Measurements from ENCODE around the gene IRF7.
"Not testable (repeated sequence)": the region's sequence is repeated elsewhere in the genome, so short reads cannot be mapped to it uniquely, and the experiment has no call there.

The IRF7 gene

DNA sequence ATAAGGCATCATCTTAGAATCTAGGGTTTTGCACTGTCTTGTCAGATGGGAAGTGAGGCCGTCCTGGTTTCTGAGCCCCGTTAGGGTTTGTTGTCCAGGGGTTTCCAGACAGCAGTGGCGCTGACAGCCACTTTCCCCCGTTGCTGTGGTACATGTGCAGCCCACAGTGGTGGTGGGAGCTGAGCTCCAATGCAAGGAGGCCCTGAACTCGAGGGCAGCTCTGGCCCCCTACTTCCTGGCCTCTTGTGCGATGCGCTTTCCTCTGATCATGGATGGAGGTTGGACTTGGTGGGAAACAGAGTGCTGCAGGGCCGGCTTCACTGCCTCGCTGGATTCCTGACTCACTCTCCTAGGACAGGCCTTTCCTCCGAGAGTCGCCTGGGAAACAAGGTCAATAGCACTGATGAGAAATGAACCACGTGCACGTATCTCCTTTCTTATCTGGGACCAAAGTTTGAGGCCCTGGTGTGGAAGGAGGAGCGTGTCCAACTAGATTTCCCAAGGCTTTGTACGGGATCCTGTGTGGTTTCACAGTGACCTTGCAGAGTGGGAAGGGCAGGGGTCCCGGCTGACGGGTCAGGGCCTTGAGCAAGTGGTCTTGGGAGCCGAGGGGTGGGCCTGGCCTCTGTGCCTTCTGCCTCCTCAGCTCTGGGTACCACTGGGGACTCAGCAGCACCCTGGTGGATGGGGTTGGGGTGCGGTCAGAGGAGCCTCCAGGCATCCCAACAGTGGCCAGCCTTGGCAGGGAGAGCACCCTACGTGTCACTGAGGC is 35.7 kb downstream of the IRF7 start:
- DNase-seq = no peak

- DNase-seq = no peak
Measured at GRCh38 chr11:578276-579035, 37.3 kb downstream of the IRF7 start.

DNA sequence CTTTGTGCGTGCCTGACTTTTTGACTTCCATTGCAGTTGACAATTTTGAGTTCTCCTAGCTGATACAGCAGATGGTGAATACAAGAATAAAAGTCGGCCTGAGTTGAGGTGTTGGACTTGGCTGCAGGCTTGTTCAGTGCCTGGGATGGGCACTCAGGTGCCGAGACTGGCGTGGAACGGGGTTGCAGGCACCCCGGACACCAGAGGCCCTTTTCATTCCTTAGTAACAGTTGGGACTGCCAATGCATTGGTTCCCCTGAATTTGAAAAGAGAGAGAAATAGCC is 38.2 kb downstream of the IRF7 start:
- no peak for DNase-seq

- DNase-seq = no peak
Measured at GRCh38 chr11:576811-577610, 38.7 kb downstream of the IRF7 start.

- peak; percentile 80 to 98 (median 94) for DNase-seq
Measured at GRCh38 chr11:575996-576768, 39.6 kb downstream of the IRF7 start, which contains the start of gene PHRF1. PHRF1 (plus strand) TSS chr11:576470; CDS start chr11:581513, 5,043 bp downstream.

DNA sequence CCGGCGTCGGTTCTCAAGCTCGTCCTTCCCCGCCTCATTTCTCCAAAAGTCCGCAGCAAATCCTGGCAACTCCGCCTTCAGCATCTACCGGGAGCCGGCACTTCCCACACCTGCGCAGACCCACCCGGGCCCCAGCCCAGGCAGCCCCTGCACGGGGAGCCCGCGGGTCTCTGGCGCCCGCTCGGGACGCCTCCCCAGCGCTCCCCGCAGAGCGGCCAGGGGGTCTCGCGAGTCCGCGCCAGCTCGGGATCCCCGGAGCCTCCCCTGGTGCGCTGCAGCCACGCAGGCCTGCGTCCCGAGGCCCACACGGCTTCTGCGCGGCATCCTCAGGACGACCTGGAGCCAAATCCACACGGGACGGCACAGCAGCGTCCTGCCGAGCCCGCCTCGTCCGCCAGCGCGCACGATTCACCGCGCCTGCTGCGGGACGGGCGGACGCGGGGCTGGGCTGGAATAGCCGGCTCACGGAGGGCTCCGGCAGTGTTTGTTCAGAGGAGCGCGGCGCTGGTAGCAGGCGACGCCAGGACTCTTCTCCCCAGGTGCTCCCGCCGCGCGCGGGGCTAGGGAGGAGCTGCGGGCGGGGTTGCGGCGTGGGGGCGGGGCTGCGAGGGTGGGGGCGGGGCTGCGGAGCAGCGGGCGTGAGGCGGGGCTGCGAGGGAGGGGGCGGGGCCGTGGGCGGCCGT is 40.3 kb downstream of the IRF7 start:
- DNase-seq = peak in 1 of 14 donors; percentile 59

DNA sequence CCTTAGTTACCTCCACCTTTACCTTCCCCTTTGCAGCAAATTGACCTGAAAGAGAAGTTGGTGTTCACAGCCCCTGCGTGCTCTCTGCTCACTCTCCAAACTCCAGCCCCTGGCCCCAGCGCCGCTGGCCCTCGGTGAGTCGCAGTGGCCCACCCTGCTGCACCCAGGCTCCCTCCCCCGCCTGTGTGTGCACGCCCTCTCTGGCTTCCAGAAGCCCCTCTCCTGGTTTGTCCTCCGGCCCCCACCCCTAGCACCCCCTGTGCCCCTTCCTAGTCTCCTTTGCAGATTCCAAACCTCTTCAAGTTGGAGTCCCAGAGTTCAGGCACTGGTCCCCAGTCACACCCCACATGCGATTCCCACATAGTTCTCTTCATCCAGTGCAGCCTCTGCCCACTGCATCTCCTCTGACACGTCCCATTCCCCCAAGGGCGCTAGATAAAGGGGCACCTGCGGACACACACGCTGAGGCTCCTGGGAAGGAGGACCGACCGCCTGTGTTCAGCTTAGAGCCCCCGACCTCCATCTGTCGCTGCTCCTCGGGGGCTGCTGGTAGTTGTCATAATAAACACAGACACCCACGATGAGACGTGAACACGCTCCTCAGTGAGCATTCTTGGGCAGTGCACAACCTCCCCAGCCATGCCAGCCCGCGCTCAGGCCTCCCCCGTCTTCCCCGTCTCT is 41.0 kb downstream of the IRF7 start:
- DNase-seq = no peak

DNA sequence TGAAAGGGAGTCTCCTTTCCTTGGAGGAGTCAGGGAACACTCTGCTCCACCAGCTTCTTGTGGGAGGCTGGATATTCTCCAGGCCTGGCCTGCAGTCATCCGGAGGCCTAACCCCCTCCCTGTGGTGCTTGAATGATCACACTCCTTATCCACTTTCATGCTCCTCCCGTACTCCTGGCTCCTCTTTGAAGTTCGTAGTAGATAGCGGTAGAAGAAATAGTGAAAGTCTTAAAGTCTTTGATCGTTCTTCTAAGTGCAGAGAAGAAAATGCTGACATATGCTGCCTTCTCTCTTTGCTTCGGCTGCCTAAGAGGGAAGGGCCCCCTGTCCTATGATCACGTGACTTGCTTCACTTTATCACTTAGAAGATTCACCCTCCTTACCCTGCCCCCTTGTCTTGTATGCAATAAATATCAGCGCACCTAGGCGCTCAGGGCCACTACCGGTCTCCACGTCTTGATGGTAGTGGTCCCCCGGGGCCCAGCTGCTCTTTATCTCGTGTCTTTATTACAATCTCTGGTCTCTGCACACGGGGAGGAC is 41.6 kb downstream of the IRF7 start:
- DNase-seq = not testable (repeated sequence)

- no peak for DNase-seq
Measured at GRCh38 chr11:573146-573759, 42.5 kb downstream of the IRF7 start.

DNA sequence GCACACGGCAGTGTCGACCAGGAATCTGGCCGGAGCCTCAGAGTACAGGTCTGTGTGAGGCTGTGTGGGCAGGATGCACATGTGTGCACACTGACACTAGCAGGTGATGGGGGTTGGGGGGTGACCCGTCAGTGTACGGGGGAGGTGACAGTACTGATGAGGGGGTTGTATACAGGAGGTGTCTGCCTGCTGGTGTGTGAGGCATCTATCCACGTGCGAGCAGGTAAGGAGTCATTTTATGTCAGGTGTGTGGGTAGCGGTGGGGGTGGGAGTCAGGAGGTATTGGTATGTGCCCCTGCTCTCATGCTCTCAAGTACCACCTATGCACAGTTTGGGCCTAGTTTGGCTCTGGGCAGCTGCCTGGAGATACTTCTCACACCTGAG is 44.0 kb downstream of the IRF7 start:
- DNase-seq = no peak

DNA sequence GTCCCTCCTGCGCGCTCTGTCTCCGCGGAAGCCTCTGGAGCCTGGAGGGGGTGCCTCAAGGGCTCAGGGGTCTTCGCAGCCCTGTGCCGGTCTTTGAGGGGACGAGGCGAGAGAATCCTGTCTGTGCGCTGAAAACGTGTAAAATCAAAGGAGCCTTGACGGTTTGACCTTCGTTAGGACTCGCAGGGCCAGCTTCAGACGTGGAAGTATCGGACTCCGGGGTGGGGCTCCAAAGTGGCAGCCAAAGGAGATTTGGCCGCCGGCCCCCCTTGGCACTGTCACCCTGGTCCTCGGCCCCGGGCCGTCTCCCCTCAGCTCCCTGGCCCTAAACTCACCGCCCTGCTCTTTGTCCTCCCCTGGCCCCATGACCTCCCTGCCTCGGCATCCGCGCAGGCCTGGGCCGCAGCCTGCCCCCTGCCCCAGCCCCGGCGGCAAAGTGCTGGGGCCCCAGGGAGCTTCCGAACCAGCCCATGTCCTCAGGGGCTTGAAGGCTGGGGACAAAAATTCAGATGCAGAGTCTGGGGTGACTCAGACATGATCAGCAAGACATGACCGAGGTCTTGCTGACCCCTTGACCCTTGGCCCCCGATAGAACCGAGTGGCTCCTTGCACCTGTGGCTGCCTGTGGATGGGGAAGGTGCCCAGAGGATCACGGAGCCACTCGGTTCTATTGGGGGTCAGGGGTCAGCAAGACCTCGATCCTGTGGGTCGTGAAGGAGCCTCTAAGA is 46.4 kb downstream of the IRF7 start:
- DNase-seq = no peak

GRCh38 chr11:568306-569157 is 47.2 kb downstream of the IRF7 start:
- peak in 13 of 14 donors; percentile 56 to 92 (median 80) for DNase-seq

DNA sequence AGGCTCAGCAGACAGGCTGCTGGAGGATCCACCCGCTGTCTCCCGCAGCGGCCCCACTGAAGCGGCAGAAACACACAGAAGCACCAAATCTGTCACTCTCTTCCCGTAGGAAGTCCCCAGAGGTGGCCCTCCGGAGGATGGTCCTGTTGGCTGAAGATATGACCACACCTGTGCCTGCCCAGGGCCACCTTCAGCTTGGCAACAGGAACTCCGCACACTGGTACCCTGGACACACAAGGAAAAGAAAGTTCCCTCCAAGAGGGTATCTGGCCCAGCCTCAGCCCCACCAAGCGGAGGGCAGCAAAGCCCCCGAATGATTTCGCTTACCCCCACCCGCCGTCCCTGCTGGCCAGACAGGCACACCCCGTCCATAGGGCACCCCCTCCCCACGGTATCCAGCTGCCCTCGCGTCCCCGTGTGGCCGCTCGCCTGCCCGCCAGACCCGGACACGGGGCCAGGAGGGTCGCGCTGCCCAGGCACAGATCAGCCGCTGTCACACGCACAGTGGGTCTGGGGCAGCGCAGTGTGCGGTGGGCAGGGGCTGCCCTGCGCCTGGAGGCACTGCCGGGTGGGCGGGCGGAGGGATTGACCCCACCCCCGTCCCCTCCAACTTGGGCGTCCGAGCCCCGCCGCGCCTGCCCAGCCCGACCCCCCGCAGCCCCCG is 48.0 kb downstream of the IRF7 start:
- no peak for DNase-seq

DNA sequence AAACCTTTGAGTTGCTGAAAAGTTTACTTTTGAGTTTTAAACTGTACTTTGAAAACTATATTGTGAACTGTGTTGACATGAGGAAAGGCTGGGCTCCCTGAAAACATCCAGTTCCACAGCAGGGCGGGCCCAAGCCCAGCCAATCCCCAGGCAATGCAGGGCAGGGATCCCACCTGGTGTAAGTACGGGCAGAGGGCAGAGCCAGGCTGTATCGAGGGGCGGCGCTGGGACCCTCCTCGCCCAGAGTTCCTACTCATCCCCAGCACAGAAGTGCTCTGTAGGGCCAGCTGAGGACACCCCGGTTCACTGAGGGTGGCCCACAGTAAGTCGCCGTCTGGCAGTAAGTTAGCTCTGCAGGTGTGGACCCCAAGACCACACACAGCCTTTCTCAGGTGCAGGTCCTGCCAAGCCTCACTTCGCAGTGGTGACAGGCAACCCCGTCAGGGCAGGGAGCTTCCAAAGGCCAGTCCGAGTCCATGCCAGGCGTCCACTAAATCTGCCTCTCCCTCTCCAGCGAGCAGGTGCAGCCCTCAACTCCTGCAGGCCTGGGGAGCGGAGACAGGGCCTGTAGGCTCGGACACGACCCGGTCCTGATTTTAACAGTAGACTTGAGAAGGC is 48.6 kb downstream of the IRF7 start:
- DNase-seq = no peak

GRCh38 chr11:565921-566509 is 49.7 kb downstream of the IRF7 start:
- no peak for DNase-seq

DNA sequence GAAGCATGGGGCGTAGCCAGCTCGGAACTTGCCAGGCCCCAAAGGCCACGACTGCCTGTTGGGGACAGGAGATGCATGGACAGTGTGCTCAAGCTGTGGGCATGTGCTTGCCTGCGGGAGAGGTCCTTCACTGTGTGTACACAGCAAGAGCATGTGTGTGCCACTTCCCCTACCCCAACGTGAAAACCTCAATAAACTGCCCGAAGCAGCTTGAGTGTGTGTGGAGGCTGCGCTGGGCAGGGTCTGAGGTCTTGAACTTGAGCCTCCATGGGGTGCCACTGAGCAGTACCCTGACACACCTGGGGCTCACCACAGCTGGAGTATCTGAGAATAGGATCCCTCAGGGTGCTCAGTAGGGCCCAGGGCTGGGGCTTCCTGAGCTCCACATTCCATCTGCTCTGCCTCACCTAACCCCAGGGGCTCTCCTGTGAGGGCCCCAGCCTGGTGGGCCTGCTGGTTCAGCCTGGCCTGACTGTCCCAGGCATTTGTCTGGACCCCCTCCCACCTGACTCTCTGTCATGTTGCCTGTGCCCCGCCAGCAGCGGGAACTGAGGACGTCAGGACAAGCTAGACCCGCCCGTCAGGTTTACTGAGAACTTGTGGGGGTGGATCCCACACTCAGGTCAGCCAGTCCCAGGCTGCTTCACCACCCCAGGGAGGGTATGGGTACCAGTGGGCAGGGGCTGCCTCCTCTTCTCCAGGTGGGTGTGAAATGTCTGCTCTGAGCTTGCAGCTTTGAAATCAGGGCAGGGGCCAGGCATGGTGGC is 51.8 kb downstream of the IRF7 start:
- DNase-seq = no peak
